MCF 10A (cell line): ENCODE measurements around the gene PRSS21. TPM values are rescaled to one million over a fixed set of nuclear protein-coding genes. Genes with fewer than 3 reads are reported as not detected.

Source experiments
- BruUV-seq: library from RNA; stranded (reverse); fragments of 400-500 nt; replicated peaks from 2 replicates; lab custom pipeline; 2021; lab: Mats Ljungman, UMichigan
- CTCF ChIA-PET: fragments of 300-600 bp; sonication (Branson Sonifier 250); formaldehyde crosslinking; extraction: SDS; loops from one replicate; lab custom pipeline; 2021; ENCODE audit warnings: antibody characterized with exemption, inconsistent platforms; lab: Yijun Ruan, JAX
- POLR2A ChIA-PET: fragments of 300-600, 350-650 bp; sonication (Branson Sonifier 250); formaldehyde crosslinking; extraction: SDS; loops from one replicate; lab custom pipeline; 2020; ENCODE audit warnings: antibody characterized with exemption, inconsistent platforms; lab: Yijun Ruan, JAX
- DNase-seq: peaks from one replicate; pipeline ENCODE4 v3.0.0-alpha.2; 2018; ENCODE audit not compliant: unreplicated experiment
- H3K27ac Mint-ChIP-seq: one replicate; pipeline ENCODE4 v1.8.0; 2022; ENCODE audit warnings: mild to moderate bottlenecking, low read depth, mixed read lengths; ENCODE audit not compliant: unreplicated experiment
- H3K27me3 Mint-ChIP-seq: one replicate; pipeline ENCODE4 v1.8.0; 2022; ENCODE audit warnings: mixed read lengths; ENCODE audit not compliant: insufficient read depth, unreplicated experiment
- H3K36me3 Mint-ChIP-seq: one replicate; pipeline ENCODE4 v1.8.0; 2022; ENCODE audit warnings: mild to moderate bottlenecking, moderate library complexity, mixed read lengths; ENCODE audit not compliant: insufficient read depth, unreplicated experiment
- H3K4me1 Mint-ChIP-seq: one replicate; pipeline ENCODE4 v1.8.0; 2022; ENCODE audit warnings: mixed read lengths; ENCODE audit not compliant: insufficient read depth, unreplicated experiment
- H3K4me3 Mint-ChIP-seq: one replicate; pipeline ENCODE4 v1.8.0; 2022; ENCODE audit warnings: mild to moderate bottlenecking, moderate library complexity, mixed read lengths; ENCODE audit not compliant: unreplicated experiment
- H3K9me3 Mint-ChIP-seq: one replicate; pipeline ENCODE4 v1.8.0; 2022; ENCODE audit warnings: mixed read lengths; ENCODE audit not compliant: unreplicated experiment
- intact Hi-C: fragments of 100-400 bp; cut with micrococcal nuclease; formaldehyde crosslinking; loops from 2 replicates; pipeline ENCODE4 v1.14.1; 2022
- total RNA-seq: library from RNA; stranded (reverse); gene quantifications from 2 replicates; pipeline ENCODE4 v1.2.3, GENCODE V29; 2022
- TF ChIP-seq, protein P1 (sequence below): fragments of 200-600 bp; IDR thresholded peaks from one replicate; pipeline ENCODE4 v1.8.0; 2022; ENCODE audit warnings: antibody characterized with exemption, mild to moderate bottlenecking; ENCODE audit not compliant: unreplicated experiment

The PRSS21 gene
- total RNA-seq, 1 experiment from 2014 or later, result 16.4 TPM

DNA sequence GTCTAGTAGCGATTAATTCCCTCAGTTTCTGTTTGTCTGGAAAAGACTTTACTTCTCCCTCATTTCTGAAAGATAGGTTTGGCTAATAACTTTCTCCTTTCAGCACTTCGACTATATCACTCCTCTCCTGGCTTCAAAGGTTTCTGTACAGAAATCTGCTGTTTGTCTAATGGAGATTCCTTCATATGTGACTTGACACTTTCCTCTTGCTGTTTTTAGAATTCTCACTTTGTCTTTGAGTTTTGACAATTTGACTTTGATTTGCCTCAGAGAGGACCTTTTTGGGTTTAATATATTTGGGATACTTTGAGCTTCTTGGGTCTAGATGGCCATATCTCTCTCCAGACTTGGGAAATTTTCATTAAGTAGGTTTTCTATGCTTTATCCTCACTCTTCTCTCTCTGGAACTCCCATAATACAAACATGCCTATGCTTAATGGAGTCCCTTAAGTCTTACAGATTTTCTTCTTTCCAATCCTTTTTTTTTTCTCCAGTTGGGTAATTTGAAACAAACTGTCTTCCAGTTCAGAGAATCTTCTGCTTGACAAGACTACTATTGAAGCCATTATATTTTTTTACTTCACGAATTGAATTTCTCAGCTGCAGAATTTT, 7.8 kb upstream of the PRSS21 start:
- TF ChIP-seq, protein P1, sequence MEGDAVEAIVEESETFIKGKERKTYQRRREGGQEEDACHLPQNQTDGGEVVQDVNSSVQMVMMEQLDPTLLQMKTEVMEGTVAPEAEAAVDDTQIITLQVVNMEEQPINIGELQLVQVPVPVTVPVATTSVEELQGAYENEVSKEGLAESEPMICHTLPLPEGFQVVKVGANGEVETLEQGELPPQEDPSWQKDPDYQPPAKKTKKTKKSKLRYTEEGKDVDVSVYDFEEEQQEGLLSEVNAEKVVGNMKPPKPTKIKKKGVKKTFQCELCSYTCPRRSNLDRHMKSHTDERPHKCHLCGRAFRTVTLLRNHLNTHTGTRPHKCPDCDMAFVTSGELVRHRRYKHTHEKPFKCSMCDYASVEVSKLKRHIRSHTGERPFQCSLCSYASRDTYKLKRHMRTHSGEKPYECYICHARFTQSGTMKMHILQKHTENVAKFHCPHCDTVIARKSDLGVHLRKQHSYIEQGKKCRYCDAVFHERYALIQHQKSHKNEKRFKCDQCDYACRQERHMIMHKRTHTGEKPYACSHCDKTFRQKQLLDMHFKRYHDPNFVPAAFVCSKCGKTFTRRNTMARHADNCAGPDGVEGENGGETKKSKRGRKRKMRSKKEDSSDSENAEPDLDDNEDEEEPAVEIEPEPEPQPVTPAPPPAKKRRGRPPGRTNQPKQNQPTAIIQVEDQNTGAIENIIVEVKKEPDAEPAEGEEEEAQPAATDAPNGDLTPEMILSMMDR, result no peak
- H3K9me3 Mint-ChIP-seq, result no peaks in the 10 kb centered on the region
- ChIA-PET CTCF (no interaction called here), POLR2A (no interaction called here)
- DNase-seq, result no peak
- no peak overlapping the region for H3K27ac Mint-ChIP-seq
- no peak overlapping the region for H3K4me3 Mint-ChIP-seq
- intact Hi-C loops, result no loop called here
- H3K4me1 Mint-ChIP-seq, result no peaks in the 10 kb centered on the region
- no peaks in the 10 kb centered on the region for H3K36me3 Mint-ChIP-seq
- H3K27me3 Mint-ChIP-seq, result peaks cover 41% of the 10 kb centered on the region
- no TSS peak for BruUV-seq

DNA sequence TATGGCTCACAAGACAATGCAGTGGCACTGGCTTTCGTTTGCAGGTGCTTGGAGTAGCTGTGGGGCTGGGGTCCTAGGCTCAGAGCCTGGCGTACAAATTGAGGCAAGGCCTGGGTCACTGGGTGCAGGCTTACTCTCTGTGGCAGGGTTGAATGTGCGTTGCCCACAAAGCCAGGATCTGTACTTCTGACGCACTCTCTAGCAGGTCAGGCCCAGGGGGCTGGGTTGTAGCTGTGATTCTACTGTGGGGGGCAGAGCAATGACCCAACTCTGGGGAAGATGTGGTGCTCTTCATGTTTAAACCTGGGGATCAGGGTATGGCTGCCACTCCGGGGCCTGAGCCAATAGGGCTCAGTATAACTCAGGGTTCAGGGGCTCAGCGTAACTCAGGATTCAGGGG, 6.4 kb upstream of the PRSS21 start:
- peaks cover 31% of the 10 kb centered on the region for H3K27me3 Mint-ChIP-seq
- H3K4me3 Mint-ChIP-seq, result no peak overlapping the region
- BruUV-seq, result no TSS peak
- ChIA-PET POLR2A (interaction anchor here (0.6 kb wide), 1 partner anchor 16 kb away, joined by 3 read pairs; no protein-coding TSS in a partner anchor), CTCF (interaction anchor here (0.6 to 1.6 kb wide), 3 partner anchors 13 to 573 kb away, joined by 3 to 4 read pairs (median 3); no protein-coding TSS in a partner anchor)
- DNase-seq, result no peak
- peaks cover 5% of the 10 kb centered on the region for H3K36me3 Mint-ChIP-seq
- TF ChIP-seq, protein P1, result no peak
- no peak overlapping the region for H3K27ac Mint-ChIP-seq
- intact Hi-C loops, result no loop called here
- H3K4me1 Mint-ChIP-seq, result no peaks in the 10 kb centered on the region
- H3K9me3 Mint-ChIP-seq, result no peaks in the 10 kb centered on the region

DNA sequence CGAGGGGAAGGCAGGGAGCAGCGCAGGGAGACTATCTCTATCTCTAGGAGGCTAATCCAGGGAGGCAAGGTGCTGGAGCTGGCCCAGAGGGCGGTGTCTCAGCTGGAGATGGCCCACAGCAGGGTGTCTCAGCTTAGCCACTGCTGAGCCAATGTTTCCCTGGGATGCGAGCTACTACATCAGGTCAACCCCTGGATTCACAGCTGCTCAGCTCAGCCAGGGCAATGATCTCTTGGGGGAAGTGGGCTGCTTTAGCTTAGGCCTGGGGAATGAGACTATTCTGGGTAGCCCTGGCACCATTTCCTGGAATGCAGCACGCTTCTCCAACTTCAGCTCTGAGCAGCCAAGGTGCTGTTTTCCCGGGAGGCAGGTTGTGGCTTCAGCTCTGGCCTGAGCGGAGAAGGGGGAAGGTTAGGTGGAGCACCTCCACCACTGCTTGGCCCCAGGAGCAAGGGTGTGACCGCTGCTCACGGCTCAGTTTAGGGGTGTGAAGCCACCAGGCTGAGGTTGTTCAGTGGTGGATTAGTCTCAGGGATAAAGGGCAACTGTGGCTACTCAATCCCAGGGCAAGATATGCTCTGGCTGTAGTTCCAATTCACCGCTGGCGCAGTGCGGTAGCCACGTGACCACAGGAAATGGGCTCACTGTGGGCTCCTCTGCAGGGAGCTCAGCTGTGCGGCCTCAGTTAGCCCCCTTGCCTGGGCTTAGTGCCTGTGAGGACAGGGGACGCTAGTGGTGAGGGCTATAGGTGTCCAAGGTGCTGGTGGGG, 5.2 kb upstream of the PRSS21 start:
- no TSS peak for BruUV-seq
- Mint-ChIP-seq H3K36me3 (peaks cover 5% of the 10 kb centered on the region), H3K4me1 (no peaks in the 10 kb centered on the region), H3K4me3 (no peak overlapping the region), H3K27ac (no peak overlapping the region), H3K27me3 (peaks cover 28% of the 10 kb centered on the region), H3K9me3 (no peaks in the 10 kb centered on the region)
- ChIA-PET CTCF (interaction anchor here (1.6 to 2.1 kb wide), 2 partner anchors 12 to 56 kb away, joined by 4 to 7 read pairs; no protein-coding TSS in a partner anchor), POLR2A (interaction anchor here (0.6 to 1.1 kb wide), 3 partner anchors 9 to 71 kb away, joined by 3 to 4 read pairs (median 3); partner anchors contain the start of gene FLYWCH2)
- TF ChIP-seq, protein P1, result no peak
- intact Hi-C loops, result no loop called here
- no peak for DNase-seq

DNA sequence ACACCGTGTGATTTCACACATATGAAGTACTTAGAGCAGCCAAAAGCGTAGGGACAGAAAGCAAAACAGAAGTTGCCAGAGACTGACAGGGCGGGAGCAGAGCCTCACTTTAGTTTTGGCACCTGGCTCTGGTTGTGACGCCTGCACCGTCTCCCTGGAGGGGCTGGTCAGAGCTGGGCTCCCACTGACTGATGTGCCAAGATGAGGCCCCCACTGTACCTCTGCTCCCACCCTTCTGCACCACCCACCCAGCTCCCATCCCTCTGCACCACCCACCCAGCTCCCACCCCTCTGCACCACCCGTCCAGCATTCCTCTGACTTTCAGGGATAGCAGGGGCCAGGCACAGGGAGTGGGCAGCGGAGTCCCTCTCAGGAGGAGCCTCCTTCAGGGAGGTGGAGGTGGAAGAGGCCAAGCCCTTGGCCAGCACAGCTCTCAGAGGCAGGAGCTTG, 3.2 kb upstream of the PRSS21 start:
- no peak for DNase-seq
- TF ChIP-seq, protein P1, result no peak
- H3K27ac Mint-ChIP-seq, result no peak overlapping the region
- no TSS peak for BruUV-seq
- H3K27me3 Mint-ChIP-seq, result peaks cover 16% of the 10 kb centered on the region
- H3K4me3 Mint-ChIP-seq, result no peak overlapping the region
- intact Hi-C loops, result no loop called here
- H3K9me3 Mint-ChIP-seq, result no peaks in the 10 kb centered on the region
- ChIA-PET POLR2A (no interaction called here), CTCF (no interaction called here)
- no peaks in the 10 kb centered on the region for H3K4me1 Mint-ChIP-seq
- H3K36me3 Mint-ChIP-seq, result peaks cover 5% of the 10 kb centered on the region
